Chondrocyte (in vitro differentiated cells): Measurements from ENCODE around the gene SMOC1. TPM values are rescaled to one million over a fixed set of nuclear protein-coding genes. Genes with fewer than 3 reads are reported as not detected.

ENCODE experiments used
- DNase-seq: peaks from one replicate; pipeline ENCODE4 v3.0.0; 2021; ENCODE audit warnings: mixed read lengths, low spot score
- H3K27ac Mint-ChIP-seq: one replicate; pipeline ENCODE4 v1.8.0; 2021; ENCODE audit warnings: mild to moderate bottlenecking, moderate library complexity, mixed read lengths; ENCODE audit not compliant: unreplicated experiment
- H3K27me3 Mint-ChIP-seq: 2 replicates; pipeline ENCODE4 v1.8.0; 2021; ENCODE audit warnings: low read depth, mixed read lengths
- H3K36me3 Mint-ChIP-seq: 2 replicates; pipeline ENCODE4 v1.8.0; 2021; ENCODE audit warnings: low read depth, mixed read lengths
- H3K4me1 Mint-ChIP-seq: 2 replicates; pipeline ENCODE4 v1.8.0; 2021; ENCODE audit warnings: low read depth, mild to moderate bottlenecking, mixed read lengths
- H3K4me3 Mint-ChIP-seq: one replicate; pipeline ENCODE4 v1.8.0; 2021; ENCODE audit warnings: mild to moderate bottlenecking, moderate library complexity, mixed read lengths; ENCODE audit not compliant: unreplicated experiment
- H3K9me3 Mint-ChIP-seq: 2 replicates; pipeline ENCODE4 v1.8.0; 2021; ENCODE audit warnings: low read depth, mixed read lengths
- total RNA-seq: library from RNA; stranded (reverse); gene quantifications from 3 replicates; pipeline ENCODE4 v1.2.1, GENCODE V29; 2021
- TF ChIP-seq, protein P1 (sequence below): fragments of 200-600 bp; sonication (generic); IDR thresholded peaks from 2 replicates; pipeline ENCODE4 v1.5.0; 2021; ENCODE audit warnings: antibody characterized with exemption, mild to moderate bottlenecking, moderate library complexity

Gene SMOC1
- total RNA-seq, 1 donor from 2014 or later = 1.1 TPM

- Mint-ChIP-seq H3K36me3 (no peaks in the 10 kb centered on the region), H3K4me1 (no peaks in the 10 kb centered on the region), H3K4me3 (no peak overlapping the region), H3K9me3 (no peaks in the 10 kb centered on the region), H3K27me3 (peaks cover 10% of the 10 kb centered on the region), H3K27ac (no peak overlapping the region)
- DNase-seq = no peak
- TF ChIP-seq, protein P1, sequence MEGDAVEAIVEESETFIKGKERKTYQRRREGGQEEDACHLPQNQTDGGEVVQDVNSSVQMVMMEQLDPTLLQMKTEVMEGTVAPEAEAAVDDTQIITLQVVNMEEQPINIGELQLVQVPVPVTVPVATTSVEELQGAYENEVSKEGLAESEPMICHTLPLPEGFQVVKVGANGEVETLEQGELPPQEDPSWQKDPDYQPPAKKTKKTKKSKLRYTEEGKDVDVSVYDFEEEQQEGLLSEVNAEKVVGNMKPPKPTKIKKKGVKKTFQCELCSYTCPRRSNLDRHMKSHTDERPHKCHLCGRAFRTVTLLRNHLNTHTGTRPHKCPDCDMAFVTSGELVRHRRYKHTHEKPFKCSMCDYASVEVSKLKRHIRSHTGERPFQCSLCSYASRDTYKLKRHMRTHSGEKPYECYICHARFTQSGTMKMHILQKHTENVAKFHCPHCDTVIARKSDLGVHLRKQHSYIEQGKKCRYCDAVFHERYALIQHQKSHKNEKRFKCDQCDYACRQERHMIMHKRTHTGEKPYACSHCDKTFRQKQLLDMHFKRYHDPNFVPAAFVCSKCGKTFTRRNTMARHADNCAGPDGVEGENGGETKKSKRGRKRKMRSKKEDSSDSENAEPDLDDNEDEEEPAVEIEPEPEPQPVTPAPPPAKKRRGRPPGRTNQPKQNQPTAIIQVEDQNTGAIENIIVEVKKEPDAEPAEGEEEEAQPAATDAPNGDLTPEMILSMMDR = no peak
Observed at GRCh38 chr14:70050136-70050535, 170.9 kb downstream of the SMOC1 start.

- TF ChIP-seq, protein P1 = no peak
- no peaks in the 10 kb centered on the region for H3K36me3 Mint-ChIP-seq
- no peaks in the 10 kb centered on the region for H3K4me1 Mint-ChIP-seq
- no peak overlapping the region for H3K27ac Mint-ChIP-seq
- no peaks in the 10 kb centered on the region for H3K9me3 Mint-ChIP-seq
- peaks cover 11% of the 10 kb centered on the region for H3K27me3 Mint-ChIP-seq
- DNase-seq = no peak
- H3K4me3 Mint-ChIP-seq = no peak overlapping the region
Observed at GRCh38 chr14:70052990-70053389, 173.8 kb downstream of the SMOC1 start.

DNA sequence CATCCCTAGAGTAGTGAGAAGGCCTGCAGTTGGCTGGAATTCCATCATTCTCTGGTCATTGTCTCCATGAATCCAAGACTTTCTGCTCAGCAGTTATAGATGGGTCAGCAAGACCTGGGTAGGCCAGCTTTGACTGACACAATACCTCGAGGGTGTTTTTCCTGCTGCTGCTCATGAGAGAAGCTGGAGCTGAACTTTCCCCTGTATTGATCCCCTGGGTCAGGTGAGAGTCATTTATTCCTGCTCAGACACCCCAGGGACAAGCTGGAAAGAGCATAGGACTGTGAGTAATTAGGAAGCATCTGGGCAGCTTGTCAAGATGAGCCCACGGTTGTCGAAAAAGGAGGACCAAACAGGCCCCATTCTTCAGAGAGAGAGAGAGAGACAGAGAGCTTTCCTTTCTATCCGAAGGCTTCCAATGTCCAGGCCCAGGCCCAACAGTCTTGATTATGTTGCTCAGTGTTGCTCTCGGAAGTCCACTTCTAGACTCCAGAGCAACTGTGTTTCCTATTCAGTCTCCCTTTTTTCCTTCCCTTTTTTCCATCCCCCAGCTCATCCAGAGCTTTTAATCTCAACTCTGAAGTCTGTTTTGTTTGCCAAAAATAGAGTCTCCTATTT lies 178.4 kb downstream of the SMOC1 start:
- TF ChIP-seq, protein P1 = no peak

GRCh38 chr14:70059545-70059944 lies 180.3 kb downstream of the SMOC1 start:
- H3K4me3 Mint-ChIP-seq = no peak overlapping the region
- peaks cover 3% of the 10 kb centered on the region for H3K9me3 Mint-ChIP-seq
- peaks cover 16% of the 10 kb centered on the region for H3K27me3 Mint-ChIP-seq
- TF ChIP-seq, protein P1 = no peak
- no peak for DNase-seq
- no peak overlapping the region for H3K27ac Mint-ChIP-seq
- no peaks in the 10 kb centered on the region for H3K36me3 Mint-ChIP-seq
- no peaks in the 10 kb centered on the region for H3K4me1 Mint-ChIP-seq

More for the DNA sequence above, 178.4 kb downstream of the SMOC1 start:
- Mint-ChIP-seq H3K4me1 (no peaks in the 10 kb centered on the region), H3K27ac (no peak overlapping the region), H3K36me3 (no peaks in the 10 kb centered on the region), H3K9me3 (peaks cover 3% of the 10 kb centered on the region), H3K4me3 (no peak overlapping the region), H3K27me3 (peaks cover 11% of the 10 kb centered on the region)
- DNase-seq = no peak

DNA sequence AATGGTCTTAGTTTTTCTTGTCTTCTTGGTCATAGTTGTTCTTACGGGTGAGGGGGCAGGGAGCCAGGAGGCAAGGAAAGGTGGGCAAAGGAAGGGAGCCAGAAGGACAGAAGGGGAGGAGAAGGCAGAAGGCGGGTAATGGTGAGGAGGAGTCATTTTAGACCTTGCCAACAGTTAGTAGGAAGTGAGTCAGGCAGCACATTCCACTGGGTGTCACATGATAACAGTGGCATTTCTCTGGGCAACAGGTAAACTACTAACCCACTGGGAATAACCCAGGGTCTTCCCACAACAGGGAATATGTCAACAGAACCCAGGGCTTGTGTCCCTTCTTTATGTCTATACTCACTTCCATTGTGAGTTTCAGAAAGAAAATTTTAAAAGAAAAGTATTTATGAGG lies 181.9 kb downstream of the SMOC1 start:
- peaks cover 11% of the 10 kb centered on the region for H3K27me3 Mint-ChIP-seq
- no peak for DNase-seq
- H3K4me3 Mint-ChIP-seq = no peak overlapping the region
- no peaks in the 10 kb centered on the region for H3K36me3 Mint-ChIP-seq
- TF ChIP-seq, protein P1 = no peak
- peaks cover 3% of the 10 kb centered on the region for H3K9me3 Mint-ChIP-seq
- no peaks in the 10 kb centered on the region for H3K4me1 Mint-ChIP-seq
- no peak overlapping the region for H3K27ac Mint-ChIP-seq
